ENCODE results near the gene NXF1. TPM values are rescaled to one million over a fixed set of nuclear protein-coding genes. Genes with fewer than 3 reads are reported as not detected.

NXF1 gene
- total and polyA plus RNA-seq, 4 donors = 17.3 to 38.3 (median 32.7) TPM

DNA sequence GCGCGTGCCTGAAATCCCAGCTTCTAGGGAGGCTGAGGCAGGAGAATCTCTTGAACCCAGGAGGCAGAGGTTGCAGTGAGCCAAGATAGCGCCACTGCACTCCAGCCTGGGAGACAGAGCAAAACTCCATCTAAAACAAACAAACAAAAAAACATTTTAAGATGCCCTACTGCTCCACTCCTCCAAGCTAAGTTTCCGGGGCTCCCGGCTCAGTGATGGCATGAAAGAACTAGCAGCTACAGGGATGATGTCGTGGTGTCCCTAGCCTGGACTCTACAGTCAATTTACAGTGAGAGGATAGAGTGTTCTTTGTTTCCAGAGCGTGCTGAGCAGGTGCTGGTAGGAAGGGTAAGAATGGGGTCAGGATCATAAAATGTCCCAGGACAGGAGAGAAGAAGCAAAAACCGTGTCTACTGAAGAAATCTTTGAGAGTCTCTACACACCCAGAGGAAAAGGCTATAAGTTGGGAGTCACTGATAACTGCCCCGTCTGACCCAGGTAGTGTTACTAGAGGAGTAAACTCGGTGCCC is 50.1 kb downstream of the NXF1 start:
- no peaks in the 10 kb centered on the region for H3K9me3 ChIP-seq (ENCODE audit: control insufficient read depth in 4 of 4, low read length in 3 of 4)
- H3K27ac ChIP-seq (ENCODE audit: low read depth in 1 of 2, low read length in 2 of 2) = no peak overlapping the region
- no peak overlapping the region for H3K4me3 ChIP-seq (ENCODE audit: low read depth in 1 of 3, low read length in 3 of 3)
- no peak for TF ChIP-seq HNF4A (conservative IDR thresholded peaks at IDR 0.05)
- no peak for TF ChIP-seq GABPA (IDR thresholded peaks at IDR 0.05 in 1 of 2, conservative IDR thresholded peaks at IDR 0.05 in 1 of 2)
- TF ChIP-seq, protein P1, sequence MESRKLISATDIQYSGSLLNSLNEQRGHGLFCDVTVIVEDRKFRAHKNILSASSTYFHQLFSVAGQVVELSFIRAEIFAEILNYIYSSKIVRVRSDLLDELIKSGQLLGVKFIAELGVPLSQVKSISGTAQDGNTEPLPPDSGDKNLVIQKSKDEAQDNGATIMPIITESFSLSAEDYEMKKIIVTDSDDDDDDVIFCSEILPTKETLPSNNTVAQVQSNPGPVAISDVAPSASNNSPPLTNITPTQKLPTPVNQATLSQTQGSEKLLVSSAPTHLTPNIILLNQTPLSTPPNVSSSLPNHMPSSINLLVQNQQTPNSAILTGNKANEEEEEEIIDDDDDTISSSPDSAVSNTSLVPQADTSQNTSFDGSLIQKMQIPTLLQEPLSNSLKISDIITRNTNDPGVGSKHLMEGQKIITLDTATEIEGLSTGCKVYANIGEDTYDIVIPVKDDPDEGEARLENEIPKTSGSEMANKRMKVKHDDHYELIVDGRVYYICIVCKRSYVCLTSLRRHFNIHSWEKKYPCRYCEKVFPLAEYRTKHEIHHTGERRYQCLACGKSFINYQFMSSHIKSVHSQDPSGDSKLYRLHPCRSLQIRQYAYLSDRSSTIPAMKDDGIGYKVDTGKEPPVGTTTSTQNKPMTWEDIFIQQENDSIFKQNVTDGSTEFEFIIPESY (IDR thresholded peaks at IDR 0.05) = no peak
- TF ChIP-seq FOXA2 (IDR thresholded peaks at IDR 0.05) = no peak
- TF ChIP-seq EGR1 (IDR thresholded peaks at IDR 0.05; ENCODE audit: low read depth in 2 of 2) = no peak
- no peak for TF ChIP-seq RXRA (IDR thresholded peaks at IDR 0.05)
- TF ChIP-seq RAD21 (IDR thresholded peaks at IDR 0.05) = no peak
- no peak for TF ChIP-seq TAF1 (conservative IDR thresholded peaks at IDR 0.05)
- DNase-seq (ENCODE audit: low spot score) = no peak
- peaks cover 4 to 12% (median 9%) of the 10 kb centered on the region in 4 donors for H3K4me1 ChIP-seq (ENCODE audit: control insufficient read depth in 4 of 4, insufficient read depth in 4 of 4, low read length in 3 of 4)
- H3K27me3 ChIP-seq (ENCODE audit: control insufficient read depth in 4 of 4, insufficient read depth in 4 of 4, low read length in 3 of 4) = no peaks in the 10 kb centered on the region
- H3K36me3 ChIP-seq (ENCODE audit: control insufficient read depth in 4 of 4, insufficient read depth in 3 of 4, low read depth in 1 of 4, low read length in 3 of 4) = peaks cover 0 to 8% (median 4%) of the 10 kb centered on the region in 4 donors
- WGBS = 83% methylated on average over 10 of the region's 10 CpGs
- H3K9ac ChIP-seq (ENCODE audit: low read depth in 1 of 2, low read length in 2 of 2) = no peak overlapping the region

DNA sequence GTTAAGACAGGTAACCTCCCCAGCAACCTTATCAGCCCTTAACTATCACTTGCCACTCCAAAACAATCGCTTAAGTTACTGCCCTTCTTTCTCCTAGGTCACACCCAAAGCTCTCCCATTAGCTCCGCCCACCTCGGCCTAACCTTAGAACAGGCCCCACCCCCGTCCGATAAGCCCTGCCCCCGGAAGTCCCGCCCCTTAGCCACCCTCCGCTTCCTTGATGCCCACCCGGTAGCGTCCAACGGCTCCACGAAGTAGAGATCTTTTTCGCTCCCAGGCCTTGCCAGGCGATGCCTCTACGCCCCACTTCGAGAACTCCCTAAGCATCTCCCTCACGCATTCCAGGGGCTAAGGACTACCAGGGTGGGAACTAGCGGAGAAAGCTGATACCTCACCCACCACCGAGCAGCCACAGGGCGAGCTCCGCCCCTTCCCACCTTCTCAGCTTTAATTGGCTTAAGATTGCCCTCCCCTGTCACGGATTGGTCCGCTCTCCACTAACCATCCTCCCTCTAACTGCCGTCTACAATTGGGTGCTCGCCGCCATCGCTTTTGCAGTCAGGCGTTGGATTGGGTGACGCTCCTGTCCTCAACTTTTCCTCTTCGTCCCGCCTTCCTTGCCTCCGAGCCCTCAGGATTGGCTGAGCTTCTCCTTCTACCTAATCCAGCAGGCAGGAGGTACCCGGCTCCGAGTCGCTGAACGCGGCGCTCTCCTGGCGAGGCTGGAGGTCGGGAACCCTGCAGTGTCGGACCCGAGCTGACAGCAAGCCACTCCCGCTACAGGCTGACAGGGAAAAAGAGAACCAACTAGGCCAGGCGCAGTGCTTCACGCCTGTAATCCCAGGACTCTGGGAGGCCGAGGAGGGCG is 51.3 kb downstream of the NXF1 start, which contains the start of gene ZBTB3:
ZBTB3 (minus strand) TSS at position 425 of the 868 bp plus-strand sequence. CDS start 496 bp downstream, outside the sequence.
- Histone ChIP-seq H3K9me3 (ENCODE audit: control insufficient read depth in 4 of 4, low read length in 3 of 4) (no peaks in the 10 kb centered on the region), H3K36me3 (ENCODE audit: control insufficient read depth in 4 of 4, insufficient read depth in 3 of 4, low read depth in 1 of 4, low read length in 3 of 4) (peaks cover 2 to 8% (median 4%) of the 10 kb centered on the region in 4 donors), H3K9ac (ENCODE audit: low read depth in 1 of 2, low read length in 2 of 2) (peak within 1 kb of the TSS; percentile 20 to 64), H3K27me3 (ENCODE audit: control insufficient read depth in 4 of 4, insufficient read depth in 4 of 4, low read length in 3 of 4) (no peaks in the 10 kb centered on the region), H3K4me3 (ENCODE audit: low read depth in 1 of 3, low read length in 3 of 3) (peak within 1 kb of the TSS; percentile 72 to 93 (median 82)), H3K4me1 (ENCODE audit: control insufficient read depth in 4 of 4, insufficient read depth in 4 of 4, low read length in 3 of 4) (peaks cover 4 to 12% (median 9%) of the 10 kb centered on the region in 4 donors), H3K27ac (ENCODE audit: low read depth in 1 of 2, low read length in 2 of 2) (peak within 1 kb of the TSS; percentile 86 to 94)
- TF ChIP-seq SP1 (IDR thresholded peaks at IDR 0.05) (peak; percentile 99), FOXA2 (IDR thresholded peaks at IDR 0.05) (no peak), FOXA1 (IDR thresholded peaks at IDR 0.05) (no peak), TAF1 (conservative IDR thresholded peaks at IDR 0.05) (peak; percentile 63), EGR1 (IDR thresholded peaks at IDR 0.05; ENCODE audit: low read depth in 2 of 2) (no peak), JUND (IDR thresholded peaks at IDR 0.05) (no peak), HNF4A (conservative IDR thresholded peaks at IDR 0.05) (no peak), NR2F2 (IDR thresholded peaks at IDR 0.05) (peak; percentile 43), GABPA (IDR thresholded peaks at IDR 0.05 in 1 of 2, conservative IDR thresholded peaks at IDR 0.05 in 1 of 2) (peak; percentile 88 to 94), RAD21 (IDR thresholded peaks at IDR 0.05) (peak in 1 of 2 donors; percentile 28), HNF4G (IDR thresholded peaks at IDR 0.05) (no peak), RXRA (IDR thresholded peaks at IDR 0.05) (peak in 1 of 2 donors; percentile 13), YY1 (IDR thresholded peaks at IDR 0.05) (peak; percentile 88)
- TF ChIP-seq, protein P2, sequence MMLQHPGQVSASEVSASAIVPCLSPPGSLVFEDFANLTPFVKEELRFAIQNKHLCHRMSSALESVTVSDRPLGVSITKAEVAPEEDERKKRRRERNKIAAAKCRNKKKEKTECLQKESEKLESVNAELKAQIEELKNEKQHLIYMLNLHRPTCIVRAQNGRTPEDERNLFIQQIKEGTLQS (IDR thresholded peaks at IDR 0.05) = no peak
- TF ChIP-seq, protein P3, sequence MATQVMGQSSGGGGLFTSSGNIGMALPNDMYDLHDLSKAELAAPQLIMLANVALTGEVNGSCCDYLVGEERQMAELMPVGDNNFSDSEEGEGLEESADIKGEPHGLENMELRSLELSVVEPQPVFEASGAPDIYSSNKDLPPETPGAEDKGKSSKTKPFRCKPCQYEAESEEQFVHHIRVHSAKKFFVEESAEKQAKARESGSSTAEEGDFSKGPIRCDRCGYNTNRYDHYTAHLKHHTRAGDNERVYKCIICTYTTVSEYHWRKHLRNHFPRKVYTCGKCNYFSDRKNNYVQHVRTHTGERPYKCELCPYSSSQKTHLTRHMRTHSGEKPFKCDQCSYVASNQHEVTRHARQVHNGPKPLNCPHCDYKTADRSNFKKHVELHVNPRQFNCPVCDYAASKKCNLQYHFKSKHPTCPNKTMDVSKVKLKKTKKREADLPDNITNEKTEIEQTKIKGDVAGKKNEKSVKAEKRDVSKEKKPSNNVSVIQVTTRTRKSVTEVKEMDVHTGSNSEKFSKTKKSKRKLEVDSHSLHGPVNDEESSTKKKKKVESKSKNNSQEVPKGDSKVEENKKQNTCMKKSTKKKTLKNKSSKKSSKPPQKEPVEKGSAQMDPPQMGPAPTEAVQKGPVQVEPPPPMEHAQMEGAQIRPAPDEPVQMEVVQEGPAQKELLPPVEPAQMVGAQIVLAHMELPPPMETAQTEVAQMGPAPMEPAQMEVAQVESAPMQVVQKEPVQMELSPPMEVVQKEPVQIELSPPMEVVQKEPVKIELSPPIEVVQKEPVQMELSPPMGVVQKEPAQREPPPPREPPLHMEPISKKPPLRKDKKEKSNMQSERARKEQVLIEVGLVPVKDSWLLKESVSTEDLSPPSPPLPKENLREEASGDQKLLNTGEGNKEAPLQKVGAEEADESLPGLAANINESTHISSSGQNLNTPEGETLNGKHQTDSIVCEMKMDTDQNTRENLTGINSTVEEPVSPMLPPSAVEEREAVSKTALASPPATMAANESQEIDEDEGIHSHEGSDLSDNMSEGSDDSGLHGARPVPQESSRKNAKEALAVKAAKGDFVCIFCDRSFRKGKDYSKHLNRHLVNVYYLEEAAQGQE (IDR thresholded peaks at IDR 0.05) = peak; percentile 32
- TF ChIP-seq, protein P4, sequence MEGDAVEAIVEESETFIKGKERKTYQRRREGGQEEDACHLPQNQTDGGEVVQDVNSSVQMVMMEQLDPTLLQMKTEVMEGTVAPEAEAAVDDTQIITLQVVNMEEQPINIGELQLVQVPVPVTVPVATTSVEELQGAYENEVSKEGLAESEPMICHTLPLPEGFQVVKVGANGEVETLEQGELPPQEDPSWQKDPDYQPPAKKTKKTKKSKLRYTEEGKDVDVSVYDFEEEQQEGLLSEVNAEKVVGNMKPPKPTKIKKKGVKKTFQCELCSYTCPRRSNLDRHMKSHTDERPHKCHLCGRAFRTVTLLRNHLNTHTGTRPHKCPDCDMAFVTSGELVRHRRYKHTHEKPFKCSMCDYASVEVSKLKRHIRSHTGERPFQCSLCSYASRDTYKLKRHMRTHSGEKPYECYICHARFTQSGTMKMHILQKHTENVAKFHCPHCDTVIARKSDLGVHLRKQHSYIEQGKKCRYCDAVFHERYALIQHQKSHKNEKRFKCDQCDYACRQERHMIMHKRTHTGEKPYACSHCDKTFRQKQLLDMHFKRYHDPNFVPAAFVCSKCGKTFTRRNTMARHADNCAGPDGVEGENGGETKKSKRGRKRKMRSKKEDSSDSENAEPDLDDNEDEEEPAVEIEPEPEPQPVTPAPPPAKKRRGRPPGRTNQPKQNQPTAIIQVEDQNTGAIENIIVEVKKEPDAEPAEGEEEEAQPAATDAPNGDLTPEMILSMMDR (IDR thresholded peaks at IDR 0.05; ENCODE audit: low read depth, low read length, missing input control) = peak; percentile 12
- TF ChIP-seq, protein P1 (IDR thresholded peaks at IDR 0.05) = no peak
- TF ChIP-seq, protein P5, sequence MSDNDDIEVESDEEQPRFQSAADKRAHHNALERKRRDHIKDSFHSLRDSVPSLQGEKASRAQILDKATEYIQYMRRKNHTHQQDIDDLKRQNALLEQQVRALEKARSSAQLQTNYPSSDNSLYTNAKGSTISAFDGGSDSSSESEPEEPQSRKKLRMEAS (IDR thresholded peaks at IDR 0.05) = peak; percentile 43
- peak; percentile 99 for DNase-seq (ENCODE audit: low spot score)
- WGBS = under 1% methylated on average over 47 of the region's 47 CpGs

Measured in liver (tissue), 9 donors.